Gastrocnemius medialis (tissue), 4 donors: Measurements from ENCODE around the gene SWT1.

Experiments
- POLR2A ChIP-seq, 2 donors: fragments of 450-650 bp; IDR thresholded peaks; one replicate each; pipeline ENCODE4 v1.6.1; 2017; ENCODE audit warnings: antibody characterized with exemption in 2 of 2, mild to moderate bottlenecking in 2 of 2, moderate library complexity in 2 of 2
- TF ChIP-seq, protein P1 (sequence below), 5 experiments: fragments of 450-650 bp in 3 of 5; fragments of 200-600 bp in 2 of 5; sonication (generic) in 2 of 5; IDR thresholded peaks in 4 of 5; conservative IDR thresholded peaks in 1 of 5; 1 replicate in 4 of 5; 2 replicates in 1 of 5; pipeline ENCODE4 v1.5.1; 2016 to 2019; ENCODE audit warnings: antibody characterized with exemption in 5 of 5, mild to moderate bottlenecking in 3 of 5, moderate library complexity in 3 of 5

- TF ChIP-seq, protein P1, sequence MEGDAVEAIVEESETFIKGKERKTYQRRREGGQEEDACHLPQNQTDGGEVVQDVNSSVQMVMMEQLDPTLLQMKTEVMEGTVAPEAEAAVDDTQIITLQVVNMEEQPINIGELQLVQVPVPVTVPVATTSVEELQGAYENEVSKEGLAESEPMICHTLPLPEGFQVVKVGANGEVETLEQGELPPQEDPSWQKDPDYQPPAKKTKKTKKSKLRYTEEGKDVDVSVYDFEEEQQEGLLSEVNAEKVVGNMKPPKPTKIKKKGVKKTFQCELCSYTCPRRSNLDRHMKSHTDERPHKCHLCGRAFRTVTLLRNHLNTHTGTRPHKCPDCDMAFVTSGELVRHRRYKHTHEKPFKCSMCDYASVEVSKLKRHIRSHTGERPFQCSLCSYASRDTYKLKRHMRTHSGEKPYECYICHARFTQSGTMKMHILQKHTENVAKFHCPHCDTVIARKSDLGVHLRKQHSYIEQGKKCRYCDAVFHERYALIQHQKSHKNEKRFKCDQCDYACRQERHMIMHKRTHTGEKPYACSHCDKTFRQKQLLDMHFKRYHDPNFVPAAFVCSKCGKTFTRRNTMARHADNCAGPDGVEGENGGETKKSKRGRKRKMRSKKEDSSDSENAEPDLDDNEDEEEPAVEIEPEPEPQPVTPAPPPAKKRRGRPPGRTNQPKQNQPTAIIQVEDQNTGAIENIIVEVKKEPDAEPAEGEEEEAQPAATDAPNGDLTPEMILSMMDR (IDR thresholded peaks at IDR 0.05 in 4 of 5, conservative IDR thresholded peaks at IDR 0.05 in 1 of 5): no peak
- no peak for TF ChIP-seq POLR2A (IDR thresholded peaks at IDR 0.05)
These were observed 138.1 kb downstream of the SWT1 start for GRCh38 chr1:185295091-185295490.
